ENCODE results near the gene MCM3.

MCM3 gene

GRCh38 chr6:52251113-52251512 lies 33.4 kb downstream of the MCM3 start:
- TF ChIP-seq REST (IDR thresholded peaks at IDR 0.05; ENCODE audit: insufficient read depth in 1 of 2, low read depth in 2 of 2, low read length in 2 of 2) (no peak), FOXP2 (optimal IDR thresholded peaks at IDR 0.05; ENCODE audit: borderline replicate concordance, extremely low read depth, extremely low read length, insufficient read depth) (no peak), POLR2AphosphoS5 (IDR thresholded peaks at IDR 0.05; ENCODE audit: low read depth, low read length) (no peak), SIN3A (IDR thresholded peaks at IDR 0.05; ENCODE audit: borderline replicate concordance, insufficient read depth, low read length) (no peak), TAF1 (IDR thresholded peaks at IDR 0.05; ENCODE audit: borderline replicate concordance, insufficient read depth, low read length) (no peak)

DNA sequence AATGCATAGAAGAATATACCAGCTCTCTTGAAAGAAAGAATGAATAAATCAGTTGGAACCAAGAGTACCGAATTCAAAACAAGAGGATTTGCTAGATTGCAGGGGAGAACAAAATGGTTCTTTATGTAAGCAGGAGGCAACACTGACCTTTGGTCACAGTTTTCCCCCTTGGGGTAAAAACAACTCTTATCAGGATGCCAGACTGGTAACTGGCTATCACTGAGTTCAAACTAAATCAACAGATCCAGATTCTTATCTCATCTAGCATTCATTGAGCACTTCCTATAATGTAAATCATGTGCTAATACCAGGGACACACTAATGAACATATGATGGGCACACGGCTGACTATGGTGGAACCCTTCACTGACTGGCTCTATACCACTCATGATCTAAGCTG lies 35.5 kb downstream of the MCM3 start:
- TF ChIP-seq SIN3A (IDR thresholded peaks at IDR 0.05; ENCODE audit: borderline replicate concordance, insufficient read depth, low read length) (no peak), TAF1 (IDR thresholded peaks at IDR 0.05; ENCODE audit: borderline replicate concordance, insufficient read depth, low read length) (no peak), POLR2AphosphoS5 (IDR thresholded peaks at IDR 0.05; ENCODE audit: low read depth, low read length) (no peak), REST (IDR thresholded peaks at IDR 0.05; ENCODE audit: insufficient read depth in 1 of 2, low read depth in 2 of 2, low read length in 2 of 2) (no peak), FOXP2 (optimal IDR thresholded peaks at IDR 0.05; ENCODE audit: borderline replicate concordance, extremely low read depth, extremely low read length, insufficient read depth) (no peak)

GRCh38 chr6:52245425-52245824 lies 39.1 kb downstream of the MCM3 start:
- TF ChIP-seq REST (IDR thresholded peaks at IDR 0.05; ENCODE audit: insufficient read depth in 1 of 2, low read depth in 2 of 2, low read length in 2 of 2) (no peak), SIN3A (IDR thresholded peaks at IDR 0.05; ENCODE audit: borderline replicate concordance, insufficient read depth, low read length) (no peak), FOXP2 (optimal IDR thresholded peaks at IDR 0.05; ENCODE audit: borderline replicate concordance, extremely low read depth, extremely low read length, insufficient read depth) (no peak), TAF1 (IDR thresholded peaks at IDR 0.05; ENCODE audit: borderline replicate concordance, insufficient read depth, low read length) (no peak), POLR2AphosphoS5 (IDR thresholded peaks at IDR 0.05; ENCODE audit: low read depth, low read length) (no peak)

DNA sequence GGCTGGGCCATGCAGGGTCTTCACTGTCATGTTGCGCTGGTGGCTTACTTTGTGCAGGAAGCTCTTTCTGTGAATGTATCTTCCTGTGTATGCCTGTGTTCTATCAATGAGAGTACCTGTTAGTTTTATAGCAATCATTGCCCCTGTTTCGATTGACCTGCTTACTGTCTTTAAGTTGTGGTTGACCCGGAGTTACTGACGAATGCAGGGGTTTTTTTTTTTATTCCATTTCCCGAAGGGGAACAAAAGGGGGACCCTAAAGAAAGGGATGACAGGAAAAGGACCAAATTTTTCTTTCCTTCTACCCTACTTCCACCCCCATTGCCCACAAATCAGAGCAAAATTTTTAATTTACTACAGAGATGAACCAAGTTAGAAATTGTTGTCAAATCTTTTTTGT lies 40.1 kb downstream of the MCM3 start, which contains the start of gene IL17F:
Gene IL17F, minus strand, starts transcription at position 101 of the 400 bp plus-strand sequence. Its CDS starts 71 bp downstream, at position 30.
- no peak for TF ChIP-seq REST (IDR thresholded peaks at IDR 0.05; ENCODE audit: insufficient read depth in 1 of 2, low read depth in 2 of 2, low read length in 2 of 2)
- no peak for TF ChIP-seq TAF1 (IDR thresholded peaks at IDR 0.05; ENCODE audit: borderline replicate concordance, insufficient read depth, low read length)
- TF ChIP-seq SIN3A (IDR thresholded peaks at IDR 0.05; ENCODE audit: borderline replicate concordance, insufficient read depth, low read length), result no peak
- TF ChIP-seq POLR2AphosphoS5 (IDR thresholded peaks at IDR 0.05; ENCODE audit: low read depth, low read length), result no peak
- TF ChIP-seq FOXP2 (optimal IDR thresholded peaks at IDR 0.05; ENCODE audit: borderline replicate concordance, extremely low read depth, extremely low read length, insufficient read depth), result no peak

Measured in PFSK-1 (cell line).